Activated CD8-positive, alpha-beta memory T cell treated with anti-CD3 and anti-CD28 coated beads, Interleukin-2, amount 50 U/mL, for 24 hours (primary cell): ENCODE results near the gene GMPR.

ENCODE experiments used
- DNase-seq: peaks from one replicate; pipeline ENCODE4 v3.0.0-alpha.2; 2020; ENCODE audit errors: extremely low read depth

Gene GMPR

DNA sequence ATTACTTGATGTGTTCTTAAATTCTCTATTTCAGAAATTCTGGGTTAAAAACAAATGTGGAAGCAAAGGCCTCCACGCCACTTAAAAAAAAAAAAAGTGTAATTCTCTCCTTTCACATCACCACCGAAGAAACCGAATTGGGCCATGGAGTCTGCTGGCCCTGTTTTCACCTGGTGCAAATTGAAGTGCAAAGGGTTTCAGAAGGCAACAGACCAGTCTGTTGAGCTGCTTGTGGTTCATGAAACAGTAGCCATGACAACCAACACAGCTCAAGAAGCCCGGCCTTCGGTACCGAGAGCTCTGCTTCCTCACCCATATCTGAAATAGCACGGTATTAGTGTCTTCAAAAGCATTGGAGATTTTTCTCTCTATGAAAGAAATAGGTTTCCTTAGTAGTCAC lies 63.1 kb downstream of the GMPR start:
- DNase-seq: no peak

DNA sequence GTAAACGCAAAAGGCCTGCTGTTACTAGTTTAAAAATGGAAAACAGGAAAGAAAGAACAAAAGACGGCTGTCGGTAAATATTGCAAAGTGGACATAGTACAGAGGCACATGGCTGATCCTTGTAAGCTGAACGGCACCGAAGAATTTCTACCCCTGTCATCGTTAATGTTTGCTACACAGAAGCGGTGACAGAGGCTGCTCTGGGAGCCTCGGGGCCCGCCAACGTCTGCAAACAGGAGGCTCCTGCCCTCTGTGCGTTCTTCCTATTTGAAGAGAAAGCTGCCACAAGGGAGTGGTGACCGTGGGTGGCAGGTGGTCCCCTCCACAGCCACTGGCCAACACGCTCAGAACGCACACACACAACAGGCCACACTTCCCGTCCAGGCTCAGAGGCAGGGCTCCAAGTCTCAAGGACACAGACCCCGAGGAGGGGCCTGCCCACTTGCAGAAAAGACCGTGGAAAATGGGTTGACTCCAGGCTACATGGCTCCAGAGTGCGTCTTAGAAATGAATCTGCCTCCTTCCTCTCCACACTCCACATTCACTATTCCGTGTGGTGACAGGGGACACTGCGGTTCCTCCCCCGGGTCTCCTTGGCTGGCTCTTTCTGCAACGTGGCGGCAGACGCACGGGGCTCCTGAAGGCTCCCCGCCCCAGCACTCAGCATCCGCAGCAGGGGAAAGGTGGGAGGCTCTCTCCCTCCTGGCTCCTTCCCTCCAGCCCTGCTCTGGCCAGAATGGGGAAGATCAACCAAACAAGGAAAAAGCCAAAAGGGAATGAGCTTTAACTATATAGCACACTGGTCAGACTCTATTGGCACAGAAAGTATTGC lies 64.5 kb downstream of the GMPR start:
- DNase-seq: no peak

DNA sequence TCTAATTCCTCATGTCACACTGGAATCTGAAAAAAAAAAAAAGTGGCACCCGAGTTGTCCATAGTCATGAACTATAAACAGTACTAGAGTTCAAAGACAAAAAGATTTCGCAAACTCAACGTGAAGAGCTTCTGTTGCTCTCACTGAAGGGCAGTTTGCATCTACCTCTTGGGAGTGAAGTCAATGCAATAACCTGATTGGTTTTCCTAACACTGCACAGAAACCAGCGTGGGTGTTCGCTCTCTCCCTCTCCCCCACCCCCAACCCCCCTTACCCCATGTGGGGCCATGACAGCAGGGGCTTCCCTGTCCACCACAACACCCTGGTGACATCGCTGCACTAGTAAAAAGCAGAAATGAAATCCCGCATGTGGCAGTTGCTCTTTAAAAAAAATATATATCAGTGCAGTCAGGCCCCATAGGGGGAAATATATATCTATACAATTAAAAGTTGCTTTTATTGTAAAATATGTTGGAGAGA lies 66.9 kb downstream of the GMPR start:
- no peak for DNase-seq

DNA sequence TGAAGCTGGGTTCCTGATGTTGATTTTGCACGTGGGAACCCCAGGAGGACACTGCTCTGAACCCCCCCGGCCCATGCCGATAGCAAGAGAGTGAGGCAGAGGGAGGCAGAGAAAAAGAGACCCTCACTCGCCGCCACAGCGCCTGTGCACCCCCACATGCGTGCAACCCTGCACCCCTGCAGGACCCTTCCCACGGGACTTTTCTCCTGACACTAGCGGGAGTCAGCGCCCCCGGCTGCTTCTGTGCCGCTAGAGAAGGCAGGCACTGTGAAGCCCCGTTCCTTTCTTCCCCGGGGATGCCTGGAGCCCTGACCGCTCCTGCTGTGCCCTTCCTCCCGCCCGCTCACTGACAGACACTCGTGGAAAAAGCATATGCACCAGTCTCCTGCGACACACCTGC lies 67.4 kb downstream of the GMPR start:
- no peak for DNase-seq

DNA sequence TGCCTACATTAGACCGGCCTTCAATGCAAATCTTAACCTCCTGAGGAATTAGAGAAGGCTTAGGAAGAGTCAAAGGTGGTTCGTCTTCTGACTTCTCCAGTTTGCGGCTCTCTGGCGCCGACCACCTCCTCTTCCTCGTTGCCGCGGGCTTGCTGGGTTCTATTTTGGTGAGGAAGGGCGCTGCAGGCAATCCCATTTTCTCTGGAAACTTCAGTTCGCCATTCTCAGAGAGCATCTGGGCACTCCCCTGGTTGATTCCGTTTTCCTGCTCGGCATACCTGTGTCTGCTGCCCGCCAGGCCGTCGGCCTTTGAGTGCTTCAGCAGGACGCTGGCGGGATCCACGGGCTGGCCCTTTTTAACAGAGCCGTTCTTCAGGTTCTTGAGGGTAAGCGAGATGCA lies 67.9 kb downstream of the GMPR start:
- no peak for DNase-seq

DNA sequence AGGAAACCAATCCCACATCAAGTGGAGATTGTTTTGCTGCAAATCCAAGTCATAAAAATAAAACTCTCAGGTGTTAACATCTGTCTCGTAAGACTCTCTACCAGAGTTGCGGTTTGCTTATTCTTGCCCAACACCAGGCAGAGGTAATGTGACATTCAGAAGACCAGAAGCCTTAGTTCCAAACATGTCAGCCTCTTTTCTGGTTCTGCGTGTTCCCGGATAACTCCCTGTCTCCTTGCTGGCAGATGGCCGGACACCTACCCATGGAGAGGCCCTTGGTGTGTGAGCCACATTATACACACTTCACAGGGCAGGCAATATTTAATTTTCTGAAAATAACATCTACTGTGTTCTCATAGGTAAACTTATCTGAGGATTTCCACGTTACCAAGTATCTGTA lies 73.4 kb downstream of the GMPR start:
- DNase-seq: no peak

DNA sequence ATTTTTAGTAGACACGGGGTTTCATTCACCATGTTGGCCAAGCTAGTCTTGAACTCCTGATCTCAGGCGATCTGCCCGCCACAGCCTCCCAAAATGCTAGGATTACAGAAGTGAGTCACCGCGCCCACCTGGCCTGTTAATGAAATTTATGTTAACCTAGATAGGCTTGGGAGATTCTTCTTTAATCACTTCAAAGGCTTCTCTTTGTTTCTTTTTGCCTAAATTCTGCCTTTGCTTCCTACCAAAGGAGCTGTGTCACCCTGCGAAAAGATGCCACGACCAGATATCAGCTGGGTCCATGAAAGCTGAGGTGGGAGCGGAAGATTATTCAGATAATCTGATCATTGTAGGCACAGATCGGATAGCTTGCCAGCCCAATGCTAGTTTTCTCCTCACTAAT lies 75.3 kb downstream of the GMPR start:
- no peak for DNase-seq

DNA sequence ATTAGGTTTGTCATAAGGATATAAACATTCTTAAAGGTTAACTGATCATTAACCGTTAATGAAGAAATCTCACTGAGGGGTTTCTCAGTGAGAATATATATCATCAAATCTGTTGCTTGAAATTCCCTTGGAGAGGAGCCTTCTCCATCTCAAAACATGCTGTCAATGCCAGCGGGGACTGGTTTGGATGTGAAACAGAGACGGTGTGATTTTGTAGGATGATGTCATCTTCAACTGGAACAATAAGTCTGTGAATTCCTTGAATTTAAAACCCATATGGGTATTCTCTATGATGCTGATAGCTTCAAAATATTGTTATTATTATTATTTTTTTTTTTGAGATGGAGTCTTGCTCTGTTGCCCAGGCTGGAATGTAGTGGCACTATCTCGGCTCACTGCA lies 75.9 kb downstream of the GMPR start:
- DNase-seq: no peak

DNA sequence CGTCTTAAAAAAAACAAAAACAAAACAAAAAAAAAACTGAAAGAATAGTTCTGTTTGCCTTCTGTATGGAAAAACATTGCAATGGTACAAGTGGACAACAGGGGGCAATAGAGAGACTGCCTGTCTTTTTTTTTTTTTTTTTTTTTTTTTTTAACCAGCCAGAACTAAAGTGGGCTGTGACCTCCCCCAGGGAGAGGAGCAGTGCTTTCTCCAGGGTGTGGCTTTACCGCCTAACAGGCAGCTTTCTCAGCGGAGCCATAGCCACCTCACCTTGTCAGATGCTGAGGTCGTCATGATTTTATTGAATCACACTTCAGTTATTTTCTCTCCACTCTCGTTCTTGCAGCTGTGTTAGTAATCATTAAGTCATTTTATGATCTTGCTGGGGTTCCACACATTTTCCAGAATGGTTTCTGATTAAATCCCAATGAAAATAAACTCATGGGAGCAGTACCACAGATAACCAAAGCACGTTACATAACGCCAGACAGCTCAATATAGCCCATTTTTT lies 78.4 kb downstream of the GMPR start:
- DNase-seq: no peak

DNA sequence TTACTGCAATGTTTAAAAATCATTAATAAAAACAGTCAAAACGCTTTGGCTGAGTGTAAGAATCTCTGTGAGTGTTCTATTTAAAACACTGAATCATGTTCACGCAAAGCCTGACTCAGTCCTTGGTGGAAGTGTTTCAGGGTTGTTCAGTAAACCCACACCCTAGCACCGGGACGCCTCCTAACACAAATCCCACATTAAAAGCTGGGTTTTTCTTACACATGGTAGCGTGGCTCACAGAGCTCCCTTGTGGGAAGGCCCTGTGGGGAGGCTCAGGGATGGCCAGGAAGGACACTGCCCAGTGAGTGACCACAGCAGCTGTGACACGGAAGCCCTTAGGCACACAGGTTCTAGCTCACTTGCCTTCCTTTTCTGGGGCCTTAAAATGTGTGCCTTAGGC lies 80.2 kb downstream of the GMPR start:
- DNase-seq: no peak

DNA sequence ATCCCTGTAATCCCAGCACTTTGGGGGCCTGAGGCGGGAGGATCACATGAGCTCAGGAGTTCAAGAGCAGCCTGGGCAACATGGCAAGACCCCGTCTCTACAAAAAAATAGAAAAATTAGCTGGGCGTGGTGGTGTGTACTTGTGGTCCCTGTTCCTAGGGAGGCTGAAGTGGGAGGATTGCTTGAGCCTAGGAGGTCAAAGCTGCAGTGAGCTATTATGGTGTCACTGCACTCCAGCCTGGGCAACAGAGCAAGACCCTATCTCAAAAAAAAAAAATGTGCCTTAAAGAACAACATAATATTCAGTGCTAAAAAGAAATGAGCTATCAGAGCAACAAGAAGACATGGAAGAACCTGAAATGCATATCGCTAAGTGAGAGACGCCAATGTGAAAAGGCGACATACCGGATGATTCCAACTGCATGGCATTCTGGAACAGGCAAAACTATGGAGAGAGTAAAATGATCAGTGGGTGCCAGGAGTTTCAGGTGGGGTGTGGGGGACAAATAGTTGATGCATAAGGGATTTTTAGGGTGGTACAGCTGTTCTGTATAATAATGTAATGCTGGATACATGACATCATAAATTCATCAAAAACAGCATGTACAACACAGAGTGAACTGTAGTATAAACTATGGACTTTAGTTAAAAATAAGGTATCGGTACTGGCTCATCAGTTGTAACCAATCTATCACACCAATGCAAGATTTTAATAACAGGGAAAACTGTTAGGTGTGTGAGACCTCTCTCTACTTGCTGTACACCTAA lies 80.8 kb downstream of the GMPR start:
- no peak for DNase-seq

DNA sequence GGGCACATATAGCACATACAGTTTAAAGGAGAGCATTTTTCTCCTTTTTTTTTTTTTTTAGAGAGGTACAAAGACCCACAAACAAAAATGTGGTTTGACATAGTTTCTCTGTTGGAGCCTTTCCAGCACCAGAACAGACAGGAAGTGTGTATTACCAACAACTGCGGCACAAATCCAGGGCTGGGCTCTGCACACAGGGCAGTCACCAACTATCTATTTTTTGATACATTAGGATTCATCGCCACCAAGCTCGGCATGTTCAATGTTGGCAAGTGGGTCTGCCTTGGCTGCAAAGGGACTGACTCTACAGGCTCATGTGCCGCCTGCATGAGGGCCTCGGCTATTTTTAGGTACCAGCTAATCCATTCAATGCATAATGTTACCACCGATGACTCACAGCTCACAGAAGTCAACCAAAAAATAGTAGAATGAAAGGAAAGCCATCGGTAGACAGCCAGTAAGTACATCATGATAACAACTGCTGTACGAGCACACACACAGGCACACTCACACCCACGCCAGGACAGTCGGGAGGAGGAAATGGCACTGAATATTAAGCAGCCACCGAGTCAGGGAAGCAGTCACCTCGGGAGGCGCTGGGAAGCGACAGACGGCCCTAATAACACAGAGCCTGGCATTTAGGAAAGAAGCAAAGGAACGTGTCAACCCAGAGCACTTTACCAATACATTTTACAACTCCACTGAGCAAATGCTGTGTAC lies 81.6 kb downstream of the GMPR start:
- DNase-seq: peak; percentile 31

DNA sequence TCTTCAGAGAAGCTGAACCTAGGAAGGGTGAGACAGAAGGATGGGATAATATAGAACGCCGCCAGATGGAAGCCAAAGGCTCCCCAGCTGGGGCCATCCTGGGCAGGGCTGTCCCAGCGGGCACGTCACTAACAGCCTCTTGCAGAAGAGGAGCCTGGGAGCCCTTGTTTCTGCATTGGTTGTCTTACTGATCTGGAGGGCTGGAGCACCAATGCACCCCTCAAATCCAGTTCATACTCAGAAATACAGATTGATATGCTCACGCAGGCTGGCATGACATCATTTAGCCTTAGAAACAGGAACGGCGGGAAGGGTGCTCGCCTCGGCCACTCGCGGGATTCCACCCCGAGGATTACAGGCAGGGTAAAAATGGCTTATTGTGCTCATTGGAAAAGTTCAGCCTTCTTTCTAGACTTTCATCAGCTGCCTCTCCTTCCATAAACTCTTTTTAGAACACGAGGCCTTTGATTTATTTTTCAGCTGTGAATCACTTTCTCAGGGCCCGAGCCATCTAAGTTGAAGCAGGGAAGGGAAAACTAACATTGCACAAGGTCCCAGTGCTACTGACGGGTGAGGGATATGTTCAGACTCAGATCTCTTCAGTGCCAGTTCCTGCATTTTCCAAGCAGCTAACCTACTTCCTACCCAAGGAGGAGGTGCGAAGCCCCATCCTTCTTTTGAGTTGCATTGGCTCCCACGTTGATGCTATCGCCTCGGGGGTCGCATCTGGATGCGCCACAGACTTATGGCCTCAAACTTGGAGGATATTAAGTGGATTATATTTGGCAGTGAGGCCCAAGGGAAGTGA lies 82.3 kb downstream of the GMPR start:
- no peak for DNase-seq

DNA sequence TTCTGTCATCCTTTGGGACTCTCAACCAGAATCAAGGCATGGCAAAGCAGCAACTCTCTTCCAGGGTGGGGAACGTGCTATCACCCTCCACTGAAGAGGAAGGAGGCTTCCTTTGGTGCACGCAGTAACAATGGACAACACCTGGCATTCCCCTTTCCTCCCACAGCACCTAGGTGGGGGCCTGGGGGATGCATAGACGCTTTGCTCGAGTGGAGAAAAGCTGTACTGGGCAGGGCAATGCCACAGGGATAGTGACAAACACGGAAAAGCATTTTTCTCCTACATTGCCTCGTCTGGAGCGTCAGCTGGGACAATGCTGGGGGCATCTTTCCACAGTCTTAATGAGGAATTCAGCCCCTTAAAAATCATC lies 82.9 kb downstream of the GMPR start:
- no peak for DNase-seq

DNA sequence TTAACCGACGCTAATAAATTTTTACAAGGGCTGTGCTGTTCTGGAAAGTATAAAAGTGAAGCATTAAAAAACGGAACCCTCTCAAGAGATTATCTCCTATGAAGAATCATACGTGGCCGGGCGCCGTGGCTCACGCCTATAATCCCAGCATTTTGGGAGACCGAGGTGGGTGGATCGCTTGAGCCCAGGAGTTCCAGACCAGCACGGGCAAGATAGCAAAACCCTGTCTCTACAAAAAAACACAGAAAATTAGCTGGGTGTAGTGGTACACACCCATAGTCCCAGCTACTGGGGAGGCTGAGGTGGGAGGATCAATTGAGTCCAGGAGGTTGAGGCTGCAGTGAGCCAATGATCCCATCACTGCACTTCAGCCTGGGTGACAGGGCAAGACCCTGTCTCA lies 83.4 kb downstream of the GMPR start:
- no peak for DNase-seq

DNA sequence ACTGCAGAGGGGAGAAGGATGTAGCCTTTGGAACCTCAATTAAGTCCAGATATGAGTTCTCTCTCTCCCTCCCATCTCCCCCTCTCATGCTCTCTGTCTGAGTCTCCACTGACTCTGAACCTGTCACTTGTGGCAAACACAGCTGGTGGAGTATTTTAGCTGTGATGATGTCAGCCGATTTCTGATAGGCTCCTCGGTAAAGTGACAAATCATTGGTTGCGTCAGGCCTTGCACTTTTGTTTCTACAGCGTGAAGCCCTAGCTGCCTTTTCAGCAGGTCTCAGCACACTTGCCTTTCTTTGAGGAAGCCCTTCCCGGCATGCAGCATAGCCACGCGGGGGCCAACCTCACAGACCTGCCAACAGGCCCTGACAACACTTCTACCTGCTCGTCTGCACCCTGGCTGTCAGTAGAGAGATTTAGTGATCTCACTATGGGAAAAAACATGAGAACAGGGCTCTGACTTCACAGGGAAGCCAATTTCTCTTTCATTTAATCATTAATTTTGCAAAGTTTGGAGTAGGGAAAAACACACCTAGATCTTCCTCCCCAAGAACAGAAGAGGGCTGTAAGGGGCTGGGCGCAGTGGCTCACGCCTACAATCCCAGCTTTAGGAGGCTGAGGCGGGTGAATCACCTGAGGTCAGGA lies 84.4 kb downstream of the GMPR start:
- peak; percentile 45 for DNase-seq

DNA sequence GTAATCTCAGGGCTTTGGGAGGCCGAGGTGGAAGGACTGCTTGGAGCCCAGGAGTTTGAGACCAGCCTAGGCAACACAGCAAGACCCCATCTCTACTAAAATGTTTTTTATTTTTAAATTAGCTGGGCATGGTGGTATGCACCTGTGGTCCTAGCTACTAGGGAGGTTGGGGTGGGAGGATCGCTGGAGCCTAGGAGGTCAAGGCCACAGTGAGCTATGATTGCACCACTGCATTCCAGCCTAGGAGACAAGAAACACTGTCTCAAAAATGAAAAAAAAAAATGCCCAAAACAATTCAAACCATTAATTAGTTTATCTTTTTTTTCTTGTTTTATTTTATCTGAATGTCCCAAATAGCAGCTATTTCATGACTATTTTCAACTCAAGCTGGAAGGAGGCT lies 85.8 kb downstream of the GMPR start:
- DNase-seq: no peak

DNA sequence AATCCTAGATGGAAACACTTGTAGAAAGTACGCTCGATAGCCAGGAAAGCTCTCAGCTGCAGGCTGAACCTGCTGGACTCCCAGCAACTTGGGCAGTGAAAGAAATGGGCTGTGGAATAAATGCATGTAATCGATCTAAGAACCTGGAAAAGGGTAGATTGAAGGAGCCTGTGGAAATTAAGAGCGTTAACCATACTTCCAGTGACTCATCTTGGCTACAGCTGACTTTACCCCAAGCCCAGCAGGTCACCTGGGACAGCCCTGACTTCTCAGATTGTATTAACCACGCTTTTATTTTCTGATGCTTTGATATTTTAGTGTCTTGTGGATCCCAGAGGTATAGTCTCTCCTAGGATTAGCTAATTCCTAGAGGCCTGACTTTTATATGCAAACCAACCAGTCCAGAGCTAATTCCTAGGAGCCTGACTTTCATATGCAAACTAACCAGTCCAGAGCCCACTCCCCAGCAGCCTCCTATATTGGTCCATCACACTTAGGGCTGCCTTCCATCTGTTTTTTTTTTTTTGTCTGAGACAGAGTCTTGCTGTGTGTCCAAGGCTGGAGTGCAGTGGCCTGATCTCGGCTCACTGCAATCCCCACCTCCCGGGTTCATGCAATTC lies 86.3 kb downstream of the GMPR start:
- DNase-seq: no peak

DNA sequence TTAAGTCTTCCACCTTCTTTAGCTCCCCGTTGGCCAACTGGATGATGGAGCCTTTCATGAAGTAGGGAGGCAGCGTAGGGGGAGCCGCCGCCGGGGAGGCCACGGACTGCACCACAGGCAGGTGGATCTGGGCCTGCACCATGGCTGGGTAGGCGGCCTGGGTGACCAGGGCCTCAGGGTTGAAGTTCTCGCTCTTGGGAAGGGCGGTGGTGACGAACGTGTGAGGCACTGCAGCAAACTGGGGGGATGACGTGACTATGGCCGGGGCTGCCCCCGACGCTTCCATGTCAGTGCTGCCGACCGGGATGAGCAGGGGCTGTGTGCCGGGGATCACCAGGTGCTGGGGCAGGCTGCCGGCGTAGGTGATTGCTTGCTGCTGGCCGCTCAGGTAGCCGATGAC lies 88.1 kb downstream of the GMPR start:
- no peak for DNase-seq

DNA sequence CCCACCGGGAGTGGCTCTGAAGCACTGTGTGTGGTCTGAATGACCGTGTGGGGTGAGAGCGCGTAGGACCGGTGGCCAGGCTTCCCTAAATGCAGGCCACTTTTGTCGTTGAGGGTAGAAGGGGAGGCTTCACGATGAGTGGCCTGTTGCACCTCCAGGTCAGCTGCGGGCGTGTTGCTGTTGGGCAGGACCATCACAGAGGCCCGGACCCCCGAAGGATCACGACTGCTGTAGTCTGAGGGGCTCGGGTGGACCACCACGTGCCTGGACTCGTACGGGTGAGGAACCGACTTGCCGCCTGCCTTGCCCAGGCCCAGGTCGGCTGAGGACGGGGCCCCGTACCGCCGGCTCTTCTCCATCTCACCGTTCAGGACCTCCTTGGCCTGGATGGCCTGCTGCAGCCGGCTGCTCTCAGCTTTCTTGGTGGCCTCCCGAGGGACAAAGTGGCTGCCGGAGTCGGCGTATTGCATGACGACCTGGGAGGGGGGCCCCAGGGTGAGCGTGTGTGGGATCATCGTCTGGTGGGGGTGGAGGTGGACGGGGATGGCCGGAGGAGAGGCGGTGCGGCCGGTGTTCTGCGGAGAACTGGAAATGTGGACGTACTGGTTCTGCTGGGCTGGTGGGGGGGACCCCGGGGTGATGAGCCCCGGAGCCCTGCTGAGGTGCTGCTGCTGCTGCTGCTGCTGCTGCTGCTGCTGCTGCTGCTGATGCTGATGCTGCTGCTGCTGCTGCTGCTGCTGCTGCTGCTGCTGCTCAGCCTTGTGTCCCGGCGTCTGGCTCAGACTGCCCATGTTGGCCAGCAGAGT lies 88.8 kb downstream of the GMPR start:
- DNase-seq: no peak
